ENCODE data around the gene CACNG4.

Gene CACNG4

GRCh38 chr17:66963909-66964771, at the start of gene CACNG4:
Gene CACNG4 (plus strand): TSS chr17:66964707. CDS start chr17:66964912, 205 bp downstream.
- DNase-seq (ENCODE audit: low read depth in 2 of 2) = no peak

- no peak for DNase-seq (ENCODE audit: low read depth in 2 of 2)
These were observed 49.3 kb upstream of the CACNG4 start for GRCh38 chr17:66915204-66915611.

- DNase-seq (ENCODE audit: low read depth in 2 of 2) = no peak
These were observed 48.7 kb upstream of the CACNG4 start for GRCh38 chr17:66915792-66916191.

GRCh38 chr17:66916946-66917345, 47.6 kb upstream of the CACNG4 start:
- DNase-seq (ENCODE audit: low read depth in 2 of 2) = no peak

GRCh38 chr17:66918896-66919295, 45.6 kb upstream of the CACNG4 start:
- DNase-seq (ENCODE audit: low read depth in 2 of 2) = no peak

GRCh38 chr17:66920435-66920834, 44.1 kb upstream of the CACNG4 start:
- no peak for DNase-seq (ENCODE audit: low read depth in 2 of 2)

GRCh38 chr17:66920950-66921349, 43.6 kb upstream of the CACNG4 start:
- no peak for DNase-seq (ENCODE audit: low read depth in 2 of 2)

GRCh38 chr17:66923886-66924285, 40.6 kb upstream of the CACNG4 start:
- no peak for DNase-seq (ENCODE audit: low read depth in 2 of 2)

GRCh38 chr17:66925811-66926500, 38.6 kb upstream of the CACNG4 start:
- DNase-seq (ENCODE audit: low read depth in 2 of 2) = no peak

- DNase-seq (ENCODE audit: low read depth in 2 of 2) = no peak
These were observed 35.6 kb upstream of the CACNG4 start for GRCh38 chr17:66928949-66929348.

GRCh38 chr17:66929591-66929990, 34.9 kb upstream of the CACNG4 start:
- no peak for DNase-seq (ENCODE audit: low read depth in 2 of 2)

- no peak for DNase-seq (ENCODE audit: low read depth in 2 of 2)
These were observed 33.6 kb upstream of the CACNG4 start for GRCh38 chr17:66930933-66931332.

GRCh38 chr17:66932311-66932710, 32.2 kb upstream of the CACNG4 start:
- no peak for DNase-seq (ENCODE audit: low read depth in 2 of 2)

GRCh38 chr17:66934040-66934439, 30.5 kb upstream of the CACNG4 start:
- DNase-seq (ENCODE audit: low read depth in 2 of 2) = no peak

GRCh38 chr17:66935717-66936116, 28.8 kb upstream of the CACNG4 start:
- DNase-seq (ENCODE audit: low read depth in 2 of 2) = no peak

- DNase-seq (ENCODE audit: low read depth in 2 of 2) = no peak
These were observed 25.9 kb upstream of the CACNG4 start for GRCh38 chr17:66938656-66939055.

- no peak for DNase-seq (ENCODE audit: low read depth in 2 of 2)
These were observed 24.9 kb upstream of the CACNG4 start for GRCh38 chr17:66939461-66940114.

GRCh38 chr17:66941249-66941648, 23.3 kb upstream of the CACNG4 start:
- no peak for DNase-seq (ENCODE audit: low read depth in 2 of 2)

GRCh38 chr17:66941773-66942450, 22.6 kb upstream of the CACNG4 start:
- DNase-seq (ENCODE audit: low read depth in 2 of 2) = no peak

- DNase-seq (ENCODE audit: low read depth in 2 of 2) = no peak
These were observed 21.8 kb upstream of the CACNG4 start for GRCh38 chr17:66942451-66943264.

- no peak for DNase-seq (ENCODE audit: low read depth in 2 of 2)
These were observed 21.0 kb upstream of the CACNG4 start for GRCh38 chr17:66943484-66943883.

Data from activated CD8-positive, alpha-beta memory T cell treated with anti-CD3 and anti-CD28 coated beads for 4 hours (primary cell).